HG02943 (cell line): Measurements from ENCODE around the gene PXMP2.
"Not testable (repeated sequence)": the region's sequence is repeated elsewhere in the genome, so short reads cannot be mapped to it uniquely, and the experiment has no call there.

Experiments
- ATAC-seq: cut with Tn5 transposase; IDR thresholded peaks from one replicate; pipeline ENCODE4 v1.9.1; 2021; ENCODE audit warnings: mild to moderate bottlenecking, low read depth, moderate library complexity; ENCODE audit not compliant: unreplicated experiment

The PXMP2 gene

GRCh38 chr12:132746613-132747012 lies 59.2 kb downstream of the PXMP2 start:
- no peak for ATAC-seq

GRCh38 chr12:132747395-132747794 lies 60.0 kb downstream of the PXMP2 start:
- no peak for ATAC-seq

- ATAC-seq: no peak
Measured at GRCh38 chr12:132747896-132748295, 60.5 kb downstream of the PXMP2 start.

GRCh38 chr12:132748319-132748718 lies 60.9 kb downstream of the PXMP2 start:
- no peak for ATAC-seq

GRCh38 chr12:132753670-132754069 lies 66.3 kb downstream of the PXMP2 start:
- ATAC-seq: not testable (repeated sequence)

GRCh38 chr12:132754160-132754932 lies 67.0 kb downstream of the PXMP2 start:
- no peak for ATAC-seq
